Stimulated activated CD4-positive, alpha-beta T cell treated with anti-CD3 and anti-CD28 coated beads, Interleukin-4, amount 100 ng/mL, for 1 hour (primary cell): ENCODE data around the gene DPP6.

ENCODE experiments used
- DNase-seq: peaks from one replicate; pipeline ENCODE4 v3.0.0-alpha.2; 2020

DPP6 gene

DNA sequence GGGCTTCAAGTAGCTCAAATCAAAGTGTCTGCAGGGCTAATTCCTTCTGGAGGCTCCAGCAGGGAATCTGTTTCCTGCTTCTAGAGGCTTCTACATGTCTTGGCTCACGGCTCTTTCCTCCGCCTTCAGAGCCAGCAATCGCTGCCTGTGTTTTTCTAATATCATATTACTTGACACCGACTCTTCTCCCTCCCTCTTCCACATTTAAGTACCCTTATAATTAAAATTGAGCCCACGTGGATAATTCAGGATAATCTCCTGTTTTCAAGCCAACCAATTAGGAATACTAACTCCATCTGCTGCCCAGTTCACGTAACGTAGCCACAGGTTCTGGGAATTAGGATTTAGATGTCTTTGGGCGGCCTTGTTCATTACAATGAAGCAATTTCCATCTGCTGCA is 372.2 kb downstream of the DPP6 start:
- no peak for DNase-seq

DNA sequence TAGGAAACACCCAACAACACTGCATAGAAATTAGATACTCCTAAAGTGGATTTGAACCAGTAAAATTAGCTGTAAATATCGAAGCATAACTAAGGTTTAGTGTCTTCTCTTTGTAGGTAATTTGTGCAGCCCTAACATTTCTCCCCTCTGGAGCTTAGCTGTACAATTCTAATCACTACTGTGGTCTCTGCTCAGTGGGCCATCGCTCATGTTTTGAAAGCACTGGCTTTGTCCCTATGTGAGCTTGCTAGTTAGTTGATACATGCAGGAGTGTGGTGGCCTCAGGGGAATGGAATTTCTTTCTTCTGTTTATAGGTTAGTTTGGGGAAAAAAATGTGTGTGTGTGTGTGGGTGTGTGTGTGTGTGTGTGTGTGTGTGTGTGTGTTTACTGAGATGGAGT is 373.1 kb downstream of the DPP6 start:
- DNase-seq: no peak

DNA sequence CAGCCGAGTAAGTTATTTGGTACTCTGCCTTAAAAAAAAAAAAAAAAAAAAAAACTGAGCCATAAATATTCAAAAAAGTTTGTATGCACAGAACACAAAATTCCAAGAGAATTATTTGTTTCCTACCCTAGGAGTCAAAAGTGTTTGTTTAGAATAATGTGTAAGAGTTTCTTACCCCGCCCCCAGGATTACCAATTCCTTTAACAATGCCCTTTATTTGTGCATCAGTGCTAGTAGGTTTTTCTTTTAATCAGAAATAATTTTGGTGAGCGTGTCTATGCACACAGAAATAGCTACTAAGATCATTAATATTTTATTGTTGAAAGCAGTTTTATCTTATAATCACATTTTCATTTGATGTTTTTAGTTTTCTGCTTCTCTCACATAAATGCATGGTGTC is 374.6 kb downstream of the DPP6 start:
- DNase-seq: no peak

DNA sequence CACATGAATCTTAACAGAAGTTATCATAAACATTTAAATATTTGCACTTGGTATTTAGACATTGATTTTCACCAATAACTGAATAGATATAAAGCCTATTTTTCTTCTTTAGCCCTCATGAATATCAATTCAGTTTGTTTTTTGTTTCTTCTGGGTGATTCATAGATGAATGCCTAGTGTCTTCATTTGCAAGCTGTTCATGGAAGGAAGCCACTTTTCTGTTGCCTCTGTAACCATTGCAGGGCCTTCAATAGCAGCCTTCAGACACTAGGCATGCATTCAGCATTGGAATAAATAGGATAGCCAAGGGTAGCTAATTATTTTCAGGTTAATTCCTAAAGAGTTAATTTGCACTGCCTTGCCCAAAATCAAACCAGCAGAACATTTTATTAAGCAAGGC is 375.3 kb downstream of the DPP6 start:
- DNase-seq: no peak

DNA sequence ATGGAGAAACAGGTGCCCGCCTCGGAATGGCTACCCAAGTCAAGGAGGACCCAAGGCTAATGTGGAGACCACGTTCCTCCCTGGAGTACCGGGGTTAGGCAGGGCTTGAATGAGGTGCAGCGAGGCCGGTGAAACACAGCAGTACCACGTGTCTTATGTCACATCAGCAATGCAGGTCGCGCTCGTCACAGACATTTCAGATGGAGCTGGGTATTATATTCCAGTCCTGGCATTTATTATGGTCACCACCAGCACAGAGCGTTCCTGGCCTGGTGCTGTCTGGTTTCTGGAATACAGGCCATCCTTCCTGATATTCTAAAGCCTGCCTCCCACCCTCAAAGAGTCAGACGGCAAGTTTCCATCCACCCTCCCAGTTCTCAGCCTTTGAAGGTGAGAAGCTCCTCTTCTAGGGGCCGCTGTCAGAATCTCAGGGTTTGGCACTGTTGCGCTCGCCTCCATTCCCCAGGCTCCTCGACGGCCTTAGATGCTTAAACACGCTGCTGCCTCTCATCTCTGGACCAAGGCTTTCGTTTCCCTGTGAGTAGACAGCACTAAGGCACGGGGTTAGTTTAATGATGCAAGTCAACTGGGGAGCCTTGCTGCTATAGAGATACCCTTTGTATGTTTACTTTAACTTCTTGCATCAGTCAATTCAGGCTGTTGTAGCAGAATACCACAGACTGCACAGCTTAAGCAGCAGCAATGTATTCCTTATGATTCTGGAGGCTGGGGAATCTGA is 377.6 kb downstream of the DPP6 start:
- no peak for DNase-seq

DNA sequence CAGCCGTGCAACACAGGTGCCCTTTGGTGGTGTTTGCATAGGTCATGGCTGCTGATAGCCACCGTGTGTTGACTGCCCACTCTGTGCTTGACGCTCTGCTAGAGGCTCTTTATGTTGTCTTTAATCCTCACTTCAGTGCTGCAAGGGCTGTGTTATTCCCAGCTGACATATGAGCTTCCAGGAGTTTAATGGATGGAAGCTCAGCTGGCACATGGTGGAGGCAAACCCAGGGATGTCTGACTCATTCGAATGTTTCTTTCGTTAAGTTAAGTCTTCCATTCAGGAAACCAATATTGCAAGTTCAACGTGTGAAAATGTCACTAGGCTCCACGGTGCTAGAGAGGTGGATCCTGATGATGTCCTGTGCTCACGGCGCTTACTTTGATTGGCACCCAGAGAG is 378.4 kb downstream of the DPP6 start:
- DNase-seq: no peak

DNA sequence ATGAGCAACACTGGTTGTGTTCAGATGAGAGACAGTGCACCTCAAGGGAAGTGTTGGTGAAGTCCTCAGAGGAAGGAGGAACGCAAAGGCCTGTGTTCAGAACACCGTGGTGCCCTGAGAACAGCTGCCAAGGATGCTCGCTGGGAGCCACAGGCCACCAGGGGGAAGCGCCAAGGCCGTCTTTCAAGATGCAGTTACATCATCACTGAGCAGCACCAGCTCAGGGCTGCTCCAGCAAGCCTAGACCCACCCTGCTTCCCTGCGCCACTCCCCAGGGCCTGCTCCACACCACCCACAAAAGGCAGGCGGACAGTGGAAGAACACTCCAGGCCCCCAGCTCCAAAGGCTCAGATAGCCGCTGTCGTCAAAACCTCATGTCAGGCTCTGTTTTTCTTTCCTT is 378.8 kb downstream of the DPP6 start:
- no peak for DNase-seq

DNA sequence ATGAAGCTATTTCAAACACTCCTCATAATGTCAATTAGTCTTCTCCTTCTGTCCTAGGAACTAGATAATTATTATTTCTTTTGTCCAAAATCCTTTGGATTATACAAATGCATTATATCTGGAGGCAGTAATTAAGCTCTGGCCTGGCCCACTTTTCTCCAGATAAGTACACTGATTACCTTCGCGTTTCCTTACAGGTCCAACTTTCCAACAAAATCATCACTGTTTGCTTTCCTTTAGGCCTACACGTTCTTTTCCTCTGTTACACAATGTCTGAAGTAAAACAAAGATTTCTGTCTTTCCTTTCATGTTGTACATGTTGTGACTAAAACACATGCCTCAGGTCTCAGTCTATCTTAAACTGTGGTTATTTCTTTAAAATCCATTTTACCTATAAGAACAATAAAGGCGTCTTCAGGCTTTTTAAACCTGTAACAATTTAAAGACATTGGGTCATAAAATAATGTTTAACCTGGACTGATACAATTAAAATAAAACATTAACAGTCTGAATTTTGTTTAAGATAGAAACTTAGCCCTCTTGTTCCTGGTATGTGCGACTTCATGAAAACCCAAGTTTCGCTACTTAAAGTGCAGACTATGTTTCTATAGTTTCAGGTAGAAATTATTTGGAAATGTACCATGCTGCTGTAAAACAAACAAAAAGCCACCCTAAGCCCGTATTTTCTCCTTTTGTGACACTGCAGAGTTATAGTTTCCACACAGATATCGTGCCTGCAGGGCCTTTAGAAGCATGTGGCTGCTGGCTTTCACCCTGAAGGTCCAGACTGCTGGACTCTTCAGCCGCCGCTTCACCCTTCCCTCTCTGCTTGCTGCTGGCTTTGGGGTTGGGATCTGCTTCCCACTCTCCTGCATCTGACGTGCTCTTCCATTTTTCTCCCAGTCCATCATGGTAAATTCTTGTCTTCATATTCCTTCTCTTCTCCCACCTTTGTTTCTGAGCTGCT is 381.7 kb downstream of the DPP6 start:
- DNase-seq: no peak

DNA sequence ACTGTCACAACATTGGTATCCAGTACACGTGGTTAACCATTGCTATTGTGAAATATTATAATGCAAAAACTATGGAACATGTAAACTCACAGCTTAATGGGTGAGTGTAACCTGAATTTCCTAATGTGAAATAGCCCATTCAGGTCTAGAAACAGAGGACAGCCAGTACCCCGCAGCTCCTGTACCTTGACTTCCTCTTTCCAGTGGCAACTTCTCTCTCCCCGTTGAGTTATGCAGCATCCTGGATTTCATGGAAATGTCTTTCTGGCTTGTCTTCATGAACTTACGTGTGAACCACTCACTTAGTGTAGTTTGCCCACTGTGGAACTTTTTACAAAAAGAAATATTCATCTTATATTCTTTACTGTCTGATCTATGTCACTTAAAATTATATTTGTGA is 384.4 kb downstream of the DPP6 start:
- no peak for DNase-seq

DNA sequence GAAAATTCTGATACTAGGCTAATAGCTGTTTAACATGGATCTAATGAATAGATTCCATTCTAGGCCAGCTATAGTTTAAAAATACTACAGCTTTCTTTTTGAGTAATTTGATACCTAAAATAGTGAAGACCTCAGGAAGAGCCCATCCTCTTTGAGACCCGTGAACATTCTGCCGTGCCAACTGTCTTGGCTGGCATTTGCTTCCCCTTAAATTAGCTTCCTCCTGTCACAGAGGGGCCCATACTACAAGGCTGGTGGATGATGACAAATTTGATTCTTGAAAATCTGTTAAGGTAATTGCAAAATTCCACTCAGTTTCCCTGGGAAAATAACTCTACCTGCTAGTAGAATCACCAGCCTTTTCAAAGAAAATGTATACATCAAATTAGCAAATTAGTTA is 385.0 kb downstream of the DPP6 start:
- DNase-seq: no peak

DNA sequence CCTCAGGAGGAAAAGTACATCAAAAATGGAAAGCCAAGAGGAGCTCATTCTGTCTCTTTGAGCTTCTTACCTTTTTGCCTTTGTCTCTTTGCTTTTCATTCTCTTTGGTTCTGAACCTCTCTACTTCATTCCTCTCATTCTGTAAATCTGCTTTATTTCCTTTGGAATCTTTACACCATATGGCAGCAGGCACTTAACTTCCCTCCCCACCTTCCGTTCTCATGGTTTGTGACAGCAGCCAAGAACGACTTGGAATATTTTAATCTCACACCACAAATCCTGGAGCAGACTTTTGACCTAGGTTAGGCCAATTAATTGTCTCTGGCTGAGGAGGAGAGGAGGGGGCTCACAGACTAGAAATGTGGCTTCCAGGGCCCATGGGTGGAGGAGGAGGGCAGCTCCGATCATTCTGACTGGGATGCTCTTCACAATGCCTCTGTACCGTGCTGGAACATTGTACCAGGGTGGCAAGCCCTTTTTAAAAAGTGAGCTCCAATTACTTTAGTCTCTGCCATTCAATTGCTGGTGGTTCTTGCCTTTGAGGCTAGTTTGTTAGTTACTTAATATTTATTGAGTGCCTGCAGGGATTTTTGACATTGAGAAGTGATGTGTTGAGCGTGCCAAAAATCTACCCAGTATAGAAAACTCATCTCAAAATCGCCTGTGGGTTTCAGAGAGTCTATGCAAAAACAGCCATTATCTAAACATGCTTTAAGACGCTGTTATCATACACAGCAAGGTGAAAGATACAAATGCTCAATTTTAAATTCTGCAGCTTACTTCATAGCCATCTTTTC is 386.6 kb downstream of the DPP6 start:
- no peak for DNase-seq

DNA sequence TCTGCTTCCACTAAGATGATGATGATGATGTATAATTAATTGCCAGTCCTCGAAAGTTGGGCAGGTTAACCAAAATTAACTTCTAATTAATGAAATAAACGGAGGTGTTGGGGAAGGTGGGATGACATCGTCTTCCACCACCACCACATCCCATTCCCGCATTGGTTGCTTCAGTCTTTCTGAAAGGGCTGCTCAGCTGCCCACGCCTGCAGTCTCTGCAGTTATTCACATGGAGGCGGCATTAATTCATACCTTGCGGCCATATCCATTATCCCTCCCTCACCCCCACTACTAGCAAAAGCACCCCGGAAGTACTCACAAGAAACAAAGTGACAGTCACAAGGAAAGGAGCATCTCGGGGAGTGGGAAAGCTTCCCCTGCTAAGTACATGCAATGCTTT is 387.9 kb downstream of the DPP6 start:
- no peak for DNase-seq

DNA sequence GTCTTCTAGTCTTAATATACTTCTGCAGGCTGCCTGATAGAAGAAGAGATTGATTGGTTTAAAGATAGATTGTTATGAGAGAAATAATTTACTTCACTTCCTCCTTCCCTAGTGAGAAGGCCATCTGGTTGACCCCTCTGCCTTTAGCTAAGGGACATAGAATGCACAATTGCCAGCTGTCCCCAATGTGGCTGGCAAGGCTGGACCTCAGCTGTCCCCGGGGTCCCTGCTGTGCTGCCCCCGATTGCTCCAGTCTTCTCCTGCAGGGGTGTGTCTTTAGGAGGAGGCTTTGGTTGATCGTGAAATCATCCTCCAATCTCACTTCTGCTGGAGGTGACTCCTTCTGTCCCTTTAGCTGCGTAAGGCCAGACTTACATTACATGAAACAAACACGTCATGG is 388.5 kb downstream of the DPP6 start:
- DNase-seq: no peak

DNA sequence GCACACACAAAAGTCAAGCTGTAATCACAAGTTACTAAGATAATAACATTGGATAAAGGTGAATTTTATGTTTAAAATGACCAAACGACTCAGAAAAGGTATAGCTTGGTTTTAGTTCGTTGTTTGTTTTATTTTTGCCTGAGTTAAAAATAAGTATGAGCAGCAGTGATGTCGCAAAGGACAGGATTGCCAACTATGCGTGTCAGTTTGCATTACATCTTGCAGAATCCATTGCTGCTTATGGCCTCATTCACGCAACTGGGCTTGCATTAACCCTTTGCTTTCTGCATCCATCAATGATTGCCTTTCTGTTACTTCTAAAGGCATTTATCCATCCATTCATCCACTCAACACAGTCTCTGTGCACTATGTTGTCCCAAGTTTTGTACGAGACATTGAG is 389.6 kb downstream of the DPP6 start:
- DNase-seq: no peak

DNA sequence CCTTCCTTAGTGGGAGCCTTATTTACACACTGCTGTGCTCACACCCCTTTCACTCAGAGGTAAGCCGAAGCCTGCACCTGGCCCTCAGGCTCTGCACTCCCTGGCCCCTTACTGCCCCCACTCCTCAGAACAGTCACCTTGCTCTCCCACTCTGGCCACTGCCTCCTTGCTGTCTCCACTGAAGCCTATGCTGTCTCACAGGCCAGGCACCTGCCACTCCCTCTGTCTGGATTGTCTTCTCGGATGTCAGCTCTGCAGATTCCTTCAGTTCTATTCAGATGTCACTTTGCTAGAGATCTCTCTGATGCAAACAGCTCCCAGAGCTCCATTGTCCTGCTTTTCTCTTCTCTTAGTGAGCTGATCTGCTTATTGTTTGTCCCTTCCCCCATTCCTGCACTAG is 390.7 kb downstream of the DPP6 start:
- no peak for DNase-seq

DNA sequence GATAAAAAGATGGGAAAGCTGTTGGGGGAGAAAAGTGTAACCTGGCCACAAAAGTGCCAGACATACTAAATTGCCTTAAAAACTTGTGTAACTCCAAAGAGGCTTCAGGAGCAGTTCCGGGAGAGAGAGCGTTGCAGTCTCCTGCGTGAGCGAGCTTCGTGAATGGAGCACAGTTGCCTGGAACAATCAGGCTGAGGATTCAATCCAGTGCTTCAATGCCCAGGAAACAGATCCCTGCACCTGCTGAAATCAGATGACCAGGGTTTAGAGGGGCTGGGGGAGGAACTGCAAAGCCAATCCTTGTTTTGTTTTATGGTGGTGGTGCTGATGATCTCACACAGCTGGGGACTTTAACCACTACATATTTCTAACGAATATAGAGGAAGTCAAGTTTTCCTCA is 398.3 kb downstream of the DPP6 start:
- no peak for DNase-seq

DNA sequence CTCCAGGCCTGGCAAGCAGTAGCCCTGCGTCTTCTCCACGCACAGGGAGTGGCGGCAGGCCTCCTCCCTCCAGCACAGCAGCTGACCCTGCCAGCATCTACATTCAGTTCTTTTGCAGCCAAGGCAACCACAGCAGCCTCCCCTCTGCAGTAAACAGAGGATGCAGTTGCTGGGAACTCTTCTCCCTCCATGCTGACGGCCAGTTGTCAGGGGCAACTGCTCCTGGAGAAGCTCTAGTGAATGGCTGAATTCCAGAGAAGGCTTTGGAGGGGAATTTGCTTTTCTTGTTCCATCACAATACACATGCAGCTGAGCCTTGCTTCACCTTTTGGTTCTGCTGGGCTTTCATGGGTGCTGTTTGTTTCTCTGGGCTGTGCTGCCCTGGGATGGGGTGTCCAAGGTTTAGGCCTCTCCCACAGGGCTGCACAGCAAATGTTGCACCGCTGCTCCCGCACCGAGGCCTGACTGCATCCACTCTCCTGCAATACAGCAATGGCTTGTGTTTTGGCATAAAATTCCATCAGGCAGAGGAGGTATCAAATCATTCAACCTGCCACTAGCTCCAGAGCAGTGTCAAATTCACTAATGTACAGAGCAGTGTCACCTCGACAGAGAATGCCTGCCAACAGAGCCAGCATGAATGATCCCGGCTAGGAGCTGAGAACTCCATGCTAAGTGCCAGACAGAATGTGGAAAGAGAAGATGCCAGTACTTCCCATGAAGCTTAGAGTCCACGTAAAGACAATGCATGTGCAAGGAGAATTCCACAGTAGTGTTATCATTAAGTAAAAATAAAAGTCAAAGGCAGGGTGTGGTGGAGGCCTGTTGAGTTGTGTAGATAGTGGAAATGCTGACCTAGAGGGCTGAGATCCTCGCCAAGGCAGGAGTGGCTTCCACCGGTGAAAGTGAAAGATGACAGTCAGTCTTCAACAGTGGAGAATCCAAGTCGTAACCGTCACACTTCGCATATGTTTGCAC is 399.6 kb downstream of the DPP6 start:
- DNase-seq: no peak

DNA sequence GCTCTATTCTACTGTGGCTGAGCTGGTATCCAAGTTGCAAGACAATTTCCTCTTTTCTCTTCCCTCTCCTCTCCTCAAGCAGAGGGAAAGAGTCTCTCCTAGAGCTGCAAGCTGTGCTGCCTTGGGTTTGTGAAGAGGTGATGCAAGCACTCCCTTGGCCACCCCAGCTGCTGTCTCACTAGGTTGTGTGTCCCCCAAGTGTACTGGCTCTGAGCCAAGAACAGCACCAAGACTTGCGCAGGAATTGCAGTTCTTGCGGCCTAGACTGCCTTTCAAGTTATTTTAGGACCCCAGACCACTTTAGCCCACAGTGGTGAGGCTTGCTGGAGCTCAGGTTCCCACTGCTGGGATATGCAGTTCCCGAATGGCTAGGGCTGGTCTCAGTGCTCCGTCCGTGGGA is 411.6 kb downstream of the DPP6 start:
- no peak for DNase-seq

DNA sequence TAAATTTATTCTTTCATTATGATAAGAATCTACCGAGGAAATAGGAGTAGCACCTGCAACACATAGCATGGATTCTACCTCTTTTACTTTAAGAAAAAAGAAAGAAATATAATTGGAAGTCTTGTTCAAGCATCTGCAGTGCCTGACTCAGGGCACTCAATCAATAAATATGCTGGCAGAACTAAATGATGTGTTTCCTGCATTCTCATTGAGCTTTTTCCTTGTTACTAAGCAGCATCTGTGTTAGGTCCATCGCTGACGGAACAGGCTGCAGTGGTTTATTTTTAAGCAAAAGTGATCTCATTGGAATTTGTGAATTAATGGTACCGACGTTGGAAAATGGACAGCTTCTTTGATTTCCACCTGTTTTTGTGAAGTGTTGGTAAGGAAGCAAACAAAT is 417.5 kb downstream of the DPP6 start:
- no peak for DNase-seq

DNA sequence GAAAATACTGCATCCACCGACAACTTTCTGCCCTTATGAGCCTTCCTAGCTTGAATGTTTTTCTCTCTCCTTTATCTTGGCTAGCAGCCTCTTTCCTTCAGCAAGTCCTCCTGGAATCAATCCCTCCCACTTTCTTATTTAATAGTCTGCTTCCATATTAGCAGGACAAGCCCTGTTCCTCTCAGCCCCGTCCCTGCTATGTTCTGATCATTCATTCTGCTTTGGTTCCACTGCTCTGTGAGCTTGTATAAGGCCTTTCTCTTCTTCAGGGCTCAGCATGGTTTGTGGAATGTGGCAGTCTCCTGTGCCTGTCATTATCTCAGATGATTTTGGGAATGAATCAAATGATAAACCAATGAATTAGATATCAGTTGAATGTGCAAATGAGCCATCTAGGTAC is 420.1 kb downstream of the DPP6 start:
- no peak for DNase-seq

DNA sequence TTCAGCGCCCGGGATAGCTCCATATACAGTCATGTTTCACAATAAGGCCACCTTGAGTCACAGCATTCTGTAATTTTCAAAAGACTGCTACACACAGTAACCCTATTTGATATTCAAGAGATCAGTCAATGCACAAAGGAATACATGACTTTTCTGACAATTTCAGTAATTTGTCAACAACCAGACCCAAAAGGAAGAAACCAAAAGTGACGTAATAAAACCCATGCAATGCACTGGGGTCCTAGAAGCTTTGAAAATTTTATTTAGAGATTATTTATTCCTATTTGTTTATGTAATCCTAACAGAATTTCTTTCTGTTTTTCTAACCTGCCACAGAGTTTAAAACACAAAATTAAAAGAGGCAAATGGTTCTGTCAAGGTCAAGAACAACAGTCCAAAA is 421.2 kb downstream of the DPP6 start:
- DNase-seq: no peak

DNA sequence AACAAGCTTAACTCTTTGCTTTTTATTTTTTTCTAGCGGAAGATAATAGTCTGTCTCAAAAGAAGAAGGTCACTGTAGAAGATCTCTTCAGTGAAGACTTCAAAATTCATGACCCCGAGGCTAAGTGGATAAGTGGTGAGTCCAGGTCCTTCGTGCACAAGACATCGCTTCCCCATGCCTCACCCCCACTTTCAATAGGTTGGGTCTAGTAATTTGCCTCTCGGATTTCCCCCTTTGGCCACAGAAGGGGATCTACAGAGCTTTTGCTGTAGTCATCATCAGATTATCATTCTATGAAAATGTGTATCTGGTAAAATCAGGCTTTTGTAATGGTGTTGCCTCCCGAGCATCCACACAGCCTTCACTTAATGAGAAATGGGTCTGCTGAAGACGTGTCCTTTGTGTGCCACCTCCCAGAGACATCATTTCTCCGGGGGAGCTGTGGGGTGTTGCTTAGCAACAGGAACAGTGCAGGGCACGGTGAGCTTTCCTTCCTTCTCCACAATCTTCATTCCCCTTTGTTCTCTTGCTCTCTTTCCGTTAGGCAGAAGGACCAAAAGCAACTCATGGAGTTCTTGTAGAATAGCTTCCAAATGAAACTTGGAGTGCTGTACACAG is 422.8 kb downstream of the DPP6 start:
- DNase-seq: no peak
